HCT116 (cell line): Measurements from ENCODE around the gene CCDC106. TPM values are rescaled to one million over a fixed set of nuclear protein-coding genes. Genes with fewer than 3 reads are reported as not detected.
A peak's percentile ranks its signal among the peaks of the same experiment; 100 is the strongest.

Source experiments
- CBX3 ChIP-seq: IDR thresholded peaks from 2 replicates; pipeline ENCODE4 v1.6.1; 2012; ENCODE audit warnings: low read depth
- CEBPB ChIP-seq: IDR thresholded peaks from 2 replicates; pipeline ENCODE4 v1.6.1; 2012; ENCODE audit warnings: low read depth
- EGR1 ChIP-seq: IDR thresholded peaks from 2 replicates; pipeline ENCODE4 v1.6.1; 2012; ENCODE audit warnings: low read depth
- ELF1 ChIP-seq: IDR thresholded peaks from 2 replicates; pipeline ENCODE4 v1.6.1; 2012; ENCODE audit warnings: low read depth, borderline replicate concordance
- EZH2 ChIP-seq: fragments of 200-600 bp; sonication (generic); IDR thresholded peaks from 2 replicates; pipeline ENCODE4 v1.6.1; 2017; ENCODE audit warnings: antibody characterized with exemption, mixed run types
- JUND ChIP-seq: IDR thresholded peaks from 2 replicates; pipeline ENCODE4 v1.6.1; 2012
- POLR2A ChIP-seq: IDR thresholded peaks from 2 replicates; pipeline ENCODE4 v1.7.0; 2011; ENCODE audit warnings: borderline replicate concordance; ENCODE audit not compliant: insufficient read depth, insufficient read length; ENCODE audit errors: extremely low read depth
- POLR2AphosphoS5 ChIP-seq: IDR thresholded peaks from 2 replicates; pipeline ENCODE4 v1.6.1; 2011; ENCODE audit warnings: mild to moderate bottlenecking, low read depth, low read length, moderate library complexity
- RAD21 ChIP-seq: IDR thresholded peaks from 2 replicates; pipeline ENCODE4 v1.6.1; 2012; ENCODE audit warnings: low read depth, mild to moderate bottlenecking
- REST ChIP-seq: IDR thresholded peaks from 2 replicates; pipeline ENCODE4 v1.6.1; 2012; ENCODE audit warnings: low read depth
- SP1 ChIP-seq: IDR thresholded peaks from 2 replicates; pipeline ENCODE4 v1.6.1; 2012; ENCODE audit warnings: low read depth
- SRF ChIP-seq: IDR thresholded peaks from 2 replicates; pipeline ENCODE4 v1.6.1; 2012; ENCODE audit warnings: low read depth
- TCF7L2 ChIP-seq: IDR thresholded peaks from 2 replicates; pipeline ENCODE4 v1.7.0; 2011; ENCODE audit warnings: borderline replicate concordance, inconsistent platforms; ENCODE audit not compliant: insufficient read depth, insufficient read length; ENCODE audit errors: extremely low read depth
- ZFX ChIP-seq: fragments of 450-650 bp; IDR thresholded peaks from 2 replicates; pipeline ENCODE4 v1.6.1; 2017
- ZNF274 ChIP-seq: fragments of 200-500 bp; sonication (Bioruptor generic); IDR thresholded peaks from 2 replicates; pipeline ENCODE4 v1.6.1; 2014; ENCODE audit warnings: mild to moderate bottlenecking, low read depth, low read length, inconsistent platforms
- total RNA-seq: library from RNA; stranded (reverse); gene quantifications from one replicate; pipeline ENCODE4 v1.2.1, GENCODE V29; 2021; ENCODE audit not compliant: unreplicated experiment
- TF ChIP-seq, protein P1 (sequence below): IDR thresholded peaks from 2 replicates; pipeline ENCODE4 v1.6.1; 2012

The CCDC106 gene
- total RNA-seq, 1 experiment from 2014 or later, result 1.0 TPM

- TF ChIP-seq SP1 (no peak), EZH2 (no peak), EGR1 (no peak), RAD21 (no peak), CBX3 (no peak), JUND (no peak; the same call in none of the 2 replicates), REST (no peak), CEBPB (no peak), POLR2A (peak; percentile 22), TCF7L2 (peak; percentile 12), ZNF274 (no peak), ELF1 (no peak), SRF (no peak), POLR2AphosphoS5 (peak; percentile 46; the same call in 1 of the 2 replicates), ZFX (peak; percentile 81)
- TF ChIP-seq, protein P1, sequence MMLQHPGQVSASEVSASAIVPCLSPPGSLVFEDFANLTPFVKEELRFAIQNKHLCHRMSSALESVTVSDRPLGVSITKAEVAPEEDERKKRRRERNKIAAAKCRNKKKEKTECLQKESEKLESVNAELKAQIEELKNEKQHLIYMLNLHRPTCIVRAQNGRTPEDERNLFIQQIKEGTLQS, result no peak
Measured at GRCh38 chr19:55640577-55641425, 7.2 kb upstream of the CCDC106 start, which contains the start of gene ZNF580 (continued).
